HEK293 (cell line): ENCODE results near the gene TADA2B.

Experiments used
- CTCF ChIA-PET: fragments of 350-600 bp; formaldehyde crosslinking; extraction: SDS; loops from one replicate; lab custom pipeline; 2021; ENCODE audit warnings: antibody characterized with exemption; lab: Yijun Ruan, JAX
- POLR2A ChIA-PET: fragments of 300-600 bp; formaldehyde crosslinking; extraction: SDS; loops from one replicate; lab custom pipeline; 2020; ENCODE audit warnings: antibody characterized with exemption, inconsistent platforms; lab: Yijun Ruan, JAX
- H3K27ac ChIP-seq: fragments of 200-500 bp; sonication (Bioruptor generic); 2 replicates; pipeline ENCODE4 v1.5.1; 2014; ENCODE audit warnings: low read depth, low read length, control low read depth, inconsistent platforms; ENCODE audit errors: extremely low read depth
- H3K36me3 ChIP-seq, 2 experiments: fragments of 200-500 bp in 1 of 2; sonication (Bioruptor generic) in 1 of 2; 1 replicate in 1 of 2; 2 replicates in 1 of 2; pipeline ENCODE4 v1.5.1; 2014 to 2017; ENCODE audit warnings: inconsistent platforms in 2 of 2, low read length in 2 of 2; ENCODE audit not compliant: control insufficient read depth in 2 of 2, insufficient read depth in 1 of 2
- H3K4me1 ChIP-seq: fragments of 200-500 bp; sonication (Bioruptor generic); 2 replicates; pipeline ENCODE4 v1.5.1; 2014; ENCODE audit warnings: mild to moderate bottlenecking, low read length, inconsistent platforms; ENCODE audit not compliant: control insufficient read depth, insufficient read depth
- H3K4me3 ChIP-seq: 2 replicates; pipeline ENCODE4 v1.5.1; 2011; ENCODE audit warnings: low read depth, mild to moderate bottlenecking, control low read depth, low read length, moderate library complexity
- H3K9me3 ChIP-seq: fragments of 200-500 bp; sonication (Bioruptor generic); 2 replicates; pipeline ENCODE4 v1.5.1; 2014; ENCODE audit warnings: low read depth, low read length, inconsistent platforms; ENCODE audit not compliant: control insufficient read depth, insufficient read depth
- ELK4 ChIP-seq: IDR thresholded peaks from 2 replicates; pipeline ENCODE4 v1.6.1; 2011; ENCODE audit warnings: mild to moderate bottlenecking, low read depth, low read length, borderline replicate concordance
- GLI2 ChIP-seq: fragments of 450-650 bp; formaldehyde crosslinking; IDR thresholded peaks from 2 replicates; pipeline ENCODE4; 2017; ENCODE audit warnings: missing biosample characterization, missing genetic modification characterization, low read depth, borderline replicate concordance
- IKZF3 ChIP-seq: fragments of 450-650 bp; IDR thresholded peaks from 2 replicates; pipeline ENCODE4 v1.5.0; 2018; ENCODE audit warnings: missing biosample characterization, mild to moderate bottlenecking, missing genetic modification characterization, moderate library complexity
- INSM2 ChIP-seq: fragments of 450-650 bp; formaldehyde crosslinking; IDR thresholded peaks from 2 replicates; pipeline ENCODE4 v1.5.1; 2016; ENCODE audit warnings: missing biosample characterization, missing genetic modification characterization
- KLF8 ChIP-seq: fragments of 450-650 bp; formaldehyde crosslinking; IDR thresholded peaks from 2 replicates; pipeline ENCODE4 v1.5.1; 2016; ENCODE audit warnings: missing biosample characterization, missing genetic modification characterization
- MEIS1 ChIP-seq: sonication (generic); formaldehyde crosslinking; IDR thresholded peaks from 2 replicates; pipeline ENCODE4 v1.8.1; 2022; ENCODE audit warnings: missing genetic modification reagents, mild to moderate bottlenecking, borderline replicate concordance
- YY2 ChIP-seq: fragments of 450-650 bp; formaldehyde crosslinking; IDR thresholded peaks from 2 replicates; pipeline ENCODE4 v1.5.1; 2016; ENCODE audit warnings: missing biosample characterization, missing genetic modification characterization
- ZBTB21 ChIP-seq: fragments of 450-650 bp; formaldehyde crosslinking; IDR thresholded peaks from 2 replicates; pipeline ENCODE4 v1.5.1; 2017; ENCODE audit warnings: missing biosample characterization, missing genetic modification characterization
- ZBTB26 ChIP-seq: fragments of 450-650 bp; formaldehyde crosslinking; optimal IDR thresholded peaks from 2 replicates; pipeline ENCODE3; 2016; ENCODE audit warnings: missing biosample characterization, mild to moderate bottlenecking, missing genetic modification characterization
- ZEB2 ChIP-seq: fragments of 450-650 bp; formaldehyde crosslinking; IDR thresholded peaks from 2 replicates; pipeline ENCODE4 v1.5.1; 2016; ENCODE audit warnings: missing biosample characterization, missing genetic modification characterization
- ZFP3 ChIP-seq: fragments of 450-650 bp; formaldehyde crosslinking; IDR thresholded peaks from 2 replicates; pipeline ENCODE4 v1.5.1; 2016; ENCODE audit warnings: low read depth, missing biosample characterization, missing genetic modification characterization
- ZNF239 ChIP-seq: fragments of 450-650 bp; formaldehyde crosslinking; IDR thresholded peaks from 2 replicates; pipeline ENCODE4 v1.5.1; 2016; ENCODE audit warnings: missing biosample characterization, missing genetic modification characterization
- ZNF394 ChIP-seq: fragments of 450-650 bp; formaldehyde crosslinking; IDR thresholded peaks from 2 replicates; pipeline ENCODE4 v1.5.1; 2016; ENCODE audit warnings: missing biosample characterization, missing genetic modification characterization, mild to moderate bottlenecking, moderate library complexity, borderline replicate concordance
- ZNF423 ChIP-seq: fragments of 450-650 bp; formaldehyde crosslinking; IDR thresholded peaks from 2 replicates; pipeline ENCODE4 v1.5.1; 2016; ENCODE audit warnings: missing biosample characterization, missing genetic modification characterization
- ZNF561 ChIP-seq: fragments of 450-650 bp; IDR thresholded peaks from 2 replicates; pipeline ENCODE4 v1.5.1; 2018; ENCODE audit warnings: missing biosample characterization, missing genetic modification characterization, borderline replicate concordance
- ZNF624 ChIP-seq: fragments of 450-650 bp; formaldehyde crosslinking; IDR thresholded peaks from 2 replicates; pipeline ENCODE4 v1.5.1; 2017; ENCODE audit warnings: missing biosample characterization, missing genetic modification characterization
- ZNF654 ChIP-seq: fragments of 450-650 bp; formaldehyde crosslinking; IDR thresholded peaks from 2 replicates; pipeline ENCODE4 v1.5.1; 2016; ENCODE audit warnings: low read depth, missing biosample characterization, missing genetic modification characterization
- ZNF664 ChIP-seq: fragments of 450-650 bp; formaldehyde crosslinking; IDR thresholded peaks from 2 replicates; pipeline ENCODE4 v1.5.1; 2016; ENCODE audit warnings: missing biosample characterization, missing genetic modification characterization
- ZNF670 ChIP-seq: fragments of 450-650 bp; formaldehyde crosslinking; IDR thresholded peaks from 2 replicates; pipeline ENCODE4 v1.5.1; 2016; ENCODE audit warnings: missing biosample characterization, missing genetic modification characterization, low read depth
- ZNF692 ChIP-seq: fragments of 450-650 bp; formaldehyde crosslinking; IDR thresholded peaks from 2 replicates; pipeline ENCODE4 v1.5.1; 2016; ENCODE audit warnings: missing biosample characterization, missing genetic modification characterization
- ZNF747 ChIP-seq: fragments of 450-650 bp; formaldehyde crosslinking; IDR thresholded peaks from 2 replicates; pipeline ENCODE4 v1.5.1; 2016; ENCODE audit warnings: missing biosample characterization, missing genetic modification characterization
- ZNF843 ChIP-seq: fragments of 450-650 bp; formaldehyde crosslinking; IDR thresholded peaks from 2 replicates; pipeline ENCODE4 v1.5.1; 2016; ENCODE audit warnings: missing biosample characterization, missing genetic modification characterization

The TADA2B gene

GRCh38 chr4:7024336-7024890 is 18.8 kb upstream of the TADA2B start:
- POLR2A ChIA-PET = no interaction called here
- Histone ChIP-seq H3K27ac (no peak overlapping the region), H3K4me1 (no peaks in the 10 kb centered on the region), H3K9me3 (no peaks in the 10 kb centered on the region), H3K36me3 (peaks cover 9 to 71% of the 10 kb centered on the region in 2 experiments; a peak in 2 of 3 replicates), H3K4me3 (no peak overlapping the region)
- CTCF ChIA-PET = no interaction called here
- TF ChIP-seq ZNF843 (tag by site-specific recombination) (no peak), ZNF654 (tag by site-specific recombination) (no peak), ZNF423 (no peak), INSM2 (tag by site-specific recombination) (no peak), ZNF670 (tag by site-specific recombination) (no peak), YY2 (tag by site-specific recombination) (no peak), ZNF394 (tag by site-specific recombination) (no peak), ZBTB21 (tag by site-specific recombination) (no peak), ZNF239 (tag by site-specific recombination) (no peak), ZNF747 (tag by site-specific recombination) (no peak)

- H3K9me3 ChIP-seq = no peaks in the 10 kb centered on the region
- ChIA-PET CTCF (no interaction called here), POLR2A (no interaction called here)
- TF ChIP-seq ZNF624 (no peak), INSM2 (tag by site-specific recombination) (no peak), ZBTB26 (tag by site-specific recombination) (no peak), IKZF3 (no peak), MEIS1 (CRISPR knock-in tag) (no peak), ZEB2 (tag by site-specific recombination) (no peak), ELK4 (no peak), ZFP3 (tag by site-specific recombination) (no peak), ZNF692 (tag by site-specific recombination) (no peak), GLI2 (tag by site-specific recombination) (no peak), ZNF843 (tag by site-specific recombination) (no peak), ZNF664 (no peak), ZNF561 (tag by site-specific recombination) (no peak), KLF8 (tag by site-specific recombination) (no peak)
- H3K4me3 ChIP-seq = no peak overlapping the region
- H3K4me1 ChIP-seq = no peaks in the 10 kb centered on the region
- H3K27ac ChIP-seq = no peak overlapping the region
- H3K36me3 ChIP-seq = peaks cover 9 to 76% of the 10 kb centered on the region in 2 experiments; a peak in 2 of 3 replicates
Observed at GRCh38 chr4:7025040-7025602, 18.1 kb upstream of the TADA2B start.
